HCT116 (cell line): ENCODE data around the gene MRAP2. TPM values are rescaled to one million over a fixed set of nuclear protein-coding genes. Genes with fewer than 3 reads are reported as not detected.
"Not testable (repeated sequence)": the region's sequence is repeated elsewhere in the genome, so short reads cannot be mapped to it uniquely, and the experiment has no call there.

Experiments
- ATAC-seq: fragments of 200-7000 bp; cut with Tn5 transposase; 2 replicates; pipeline ENCODE4 v1.9.1; 2020; ENCODE audit warnings: mild to moderate bottlenecking, moderate library complexity
- BruUV-seq: library from RNA; stranded (reverse); fragments of 400-500 nt; replicated peaks from 2 replicates; lab custom pipeline; 2021; lab: Mats Ljungman, UMichigan
- CTCF ChIA-PET: fragments of 300-600 bp; sonication (Branson Sonifier 250); formaldehyde crosslinking; loops from one replicate; lab custom pipeline; 2021; ENCODE audit warnings: antibody characterized with exemption; lab: Charles Lee
- POLR2A ChIA-PET: fragments of 300-600, 350-600 bp; sonication (Branson Sonifier 250); formaldehyde crosslinking; loops from one replicate; lab custom pipeline; 2021; ENCODE audit warnings: antibody characterized with exemption; lab: Charles Lee
- RAD21 ChIA-PET, 2 experiments: fragments of 300-600 bp; sonication (Branson Sonifier 250); formaldehyde crosslinking; loops; one replicate each; lab custom pipeline; 2023; ENCODE audit warnings: low total read pairs in 2 of 2; ENCODE audit not compliant: uncharacterized antibody in 2 of 2, unreplicated experiment in 2 of 2, low non-redundant PET in 1 of 2; lab: Charles Lee
- DNase-seq: peaks from one replicate; pipeline ENCODE4 v3.0.0-alpha.2; 2010; ENCODE audit warnings: low read depth, low spot score
- H2AFZ ChIP-seq: fragments of 200-600 bp; shearing (Covaris generic), sonication (generic); 2 replicates; pipeline ENCODE4 v1.6.1; 2017; ENCODE audit warnings: low read depth, mixed run types, mixed read lengths, antibody characterized with exemption, low read length; ENCODE audit not compliant: poor library complexity, severe bottlenecking
- H3K27ac ChIP-seq: 2 replicates; pipeline ENCODE4 v1.5.1; 2012; ENCODE audit warnings: low read depth, low read length
- H3K27me3 ChIP-seq: fragments of 200-600 bp; sonication (generic); 2 replicates; pipeline ENCODE4 v1.6.1; 2016; ENCODE audit warnings: mixed run types, low read length, mixed read lengths; ENCODE audit not compliant: insufficient read depth
- H3K36me3 ChIP-seq, 2 experiments: fragments of 200-500 bp in 1 of 2; fragments of 200-600 bp in 1 of 2; sonication (Bioruptor generic) in 1 of 2; sonication (generic) in 1 of 2; 2 replicates each; pipeline versions ENCODE4 v1.5.1 to v1.6.1; 2014 to 2016; ENCODE audit warnings: low read length in 2 of 2, inconsistent platforms in 1 of 2, mixed read lengths in 1 of 2, mixed run types in 1 of 2; ENCODE audit not compliant: insufficient read depth in 2 of 2, control insufficient read depth in 1 of 2
- H3K4me1 ChIP-seq, 2 experiments: fragments of 200-600 bp in 1 of 2; sonication (generic) in 1 of 2; 2 replicates each; pipeline versions ENCODE4 v1.5.1 to v1.6.1; 2012 to 2017; ENCODE audit warnings: low read length in 2 of 2, inconsistent platforms in 1 of 2, mild to moderate bottlenecking in 1 of 2, mixed read lengths in 1 of 2, mixed run types in 1 of 2, moderate library complexity in 1 of 2; ENCODE audit not compliant: insufficient read depth in 2 of 2, control insufficient read depth in 1 of 2
- H3K4me2 ChIP-seq: fragments of 200-600 bp; sonication (generic); 2 replicates; pipeline ENCODE4 v1.6.1; 2017; ENCODE audit warnings: mixed run types, low read length, mixed read lengths
- H3K4me3 ChIP-seq, 2 experiments: fragments of 200-600 bp in 1 of 2; sonication (generic) in 1 of 2; replicated peaks in 1 of 2; 2 replicates each; pipeline ENCODE4 v1.5.1; 2011 to 2016; ENCODE audit warnings: low read length in 2 of 2, control low read depth in 1 of 2, low read depth in 1 of 2, mild to moderate bottlenecking in 1 of 2, mixed read lengths in 1 of 2, mixed run types in 1 of 2
- H3K79me2 ChIP-seq: fragments of 200-600 bp; sonication (generic); 2 replicates; pipeline ENCODE4 v1.6.1; 2017; ENCODE audit warnings: mild to moderate bottlenecking, mixed run types, low read length, moderate library complexity, mixed read lengths; ENCODE audit not compliant: insufficient read depth
- H3K9ac ChIP-seq: fragments of 200-600 bp; sonication (generic); 2 replicates; pipeline ENCODE4 v1.6.1; 2016; ENCODE audit warnings: low read length, mixed read lengths
- H3K9me2 ChIP-seq: fragments of 200-600 bp; sonication (generic), shearing (Covaris generic); 2 replicates; pipeline ENCODE4 v1.6.1; 2017; ENCODE audit warnings: mixed run types, mild to moderate bottlenecking, moderate library complexity; ENCODE audit not compliant: insufficient read depth
- H3K9me3 ChIP-seq, 2 experiments: fragments of 200-500 bp in 1 of 2; fragments of 200-600 bp in 1 of 2; sonication (Bioruptor generic) in 1 of 2; sonication (generic) in 1 of 2; 2 replicates each; pipeline ENCODE4 v1.6.1; 2014 to 2017; ENCODE audit warnings: low read length in 2 of 2, mixed read lengths in 2 of 2, inconsistent platforms in 1 of 2, low read depth in 1 of 2, mild to moderate bottlenecking in 1 of 2, mixed run types in 1 of 2, moderate library complexity in 1 of 2; ENCODE audit not compliant: control insufficient read depth in 1 of 2, insufficient read depth in 1 of 2
- H4K20me1 ChIP-seq: fragments of 200-600 bp; sonication (generic), shearing (Covaris generic); 2 replicates; pipeline ENCODE4 v1.6.1; 2017; ENCODE audit warnings: mixed run types, mild to moderate bottlenecking, moderate library complexity; ENCODE audit not compliant: insufficient read depth
- CBX3 ChIP-seq: IDR thresholded peaks from 2 replicates; pipeline ENCODE4 v1.6.1; 2012; ENCODE audit warnings: low read depth
- CEBPB ChIP-seq: IDR thresholded peaks from 2 replicates; pipeline ENCODE4 v1.6.1; 2012; ENCODE audit warnings: low read depth
- EGR1 ChIP-seq: IDR thresholded peaks from 2 replicates; pipeline ENCODE4 v1.6.1; 2012; ENCODE audit warnings: low read depth
- ELF1 ChIP-seq: IDR thresholded peaks from 2 replicates; pipeline ENCODE4 v1.6.1; 2012; ENCODE audit warnings: low read depth, borderline replicate concordance
- EZH2phosphoT487 ChIP-seq: fragments of 200-600 bp; IDR thresholded peaks from 2 replicates; pipeline ENCODE4 v1.6.1; 2018; ENCODE audit warnings: antibody characterized with exemption, borderline replicate concordance
- FOSL1 ChIP-seq: IDR thresholded peaks from 2 replicates; pipeline ENCODE4 v1.6.1; 2012; ENCODE audit warnings: low read depth
- JUND ChIP-seq: IDR thresholded peaks from 2 replicates; pipeline ENCODE4 v1.6.1; 2012
- POLR2A ChIP-seq: IDR thresholded peaks from 2 replicates; pipeline ENCODE4 v1.7.0; 2011; ENCODE audit warnings: borderline replicate concordance; ENCODE audit not compliant: insufficient read depth, insufficient read length; ENCODE audit errors: extremely low read depth
- ZFX ChIP-seq: fragments of 450-650 bp; IDR thresholded peaks from 2 replicates; pipeline ENCODE4 v1.6.1; 2017
- intact Hi-C: fragments of 100-400 bp; cut with micrococcal nuclease; formaldehyde crosslinking; loops from 2 replicates; pipeline ENCODE4 v1.10.0; 2022
- total RNA-seq: library from RNA; stranded (reverse); gene quantifications from one replicate; pipeline ENCODE4 v1.2.1, GENCODE V29; 2021; ENCODE audit not compliant: unreplicated experiment
- TF ChIP-seq, protein P1 (sequence below): IDR thresholded peaks from 2 replicates; pipeline ENCODE4 v1.6.1; 2012
- TF ChIP-seq, protein P2 (sequence below): IDR thresholded peaks from 2 replicates; pipeline ENCODE4 v1.6.1; 2012; ENCODE audit warnings: low read depth

The MRAP2 gene
- total RNA-seq, 1 experiment from 2014 or later = 1.4 TPM

DNA sequence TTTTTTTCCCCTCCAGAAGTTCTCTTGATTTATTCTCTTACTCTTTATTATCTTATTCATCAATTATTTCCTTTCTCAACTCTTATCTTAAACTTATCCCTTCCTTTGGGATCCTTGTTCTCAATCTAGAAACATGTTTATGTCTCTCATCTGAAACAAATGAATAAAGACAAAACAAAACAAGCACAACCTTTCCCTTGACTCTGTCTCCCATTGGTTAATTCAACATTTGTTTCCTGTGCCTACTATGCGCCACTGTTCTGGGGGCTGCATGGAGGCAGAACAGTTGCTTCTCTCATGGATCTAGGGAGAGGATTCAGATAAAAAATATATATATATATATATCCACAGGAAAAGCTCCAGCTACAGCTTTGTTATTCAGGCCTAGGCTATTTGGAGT, 5.2 kb upstream of the MRAP2 start:
- Histone ChIP-seq H4K20me1 (no peaks in the 10 kb centered on the region), H2AFZ (no peak overlapping the region), H3K4me3 (no peak overlapping the region), H3K27ac (no peak overlapping the region), H3K9ac (no peak overlapping the region), H3K4me2 (no peak overlapping the region), H3K79me2 (no peaks in the 10 kb centered on the region), H3K36me3 (no peaks in the 10 kb centered on the region), H3K9me3 (no peaks in the 10 kb centered on the region), H3K4me1 (peaks cover 3 to 4% of the 10 kb centered on the region in 2 experiments; a peak in 2 of 4 replicates), H3K9me2 (no peaks in the 10 kb centered on the region), H3K27me3 (no peaks in the 10 kb centered on the region)
- BruUV-seq = no TSS peak
- ChIA-PET RAD21 (no interaction called here), POLR2A (no interaction called here), CTCF (no interaction called here)
- TF ChIP-seq JUND = no peak
- TF ChIP-seq, protein P1, sequence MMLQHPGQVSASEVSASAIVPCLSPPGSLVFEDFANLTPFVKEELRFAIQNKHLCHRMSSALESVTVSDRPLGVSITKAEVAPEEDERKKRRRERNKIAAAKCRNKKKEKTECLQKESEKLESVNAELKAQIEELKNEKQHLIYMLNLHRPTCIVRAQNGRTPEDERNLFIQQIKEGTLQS = no peak
- TF ChIP-seq CEBPB = no peak
- no peak for TF ChIP-seq ZFX
- no peak for TF ChIP-seq FOSL1
- no peak for TF ChIP-seq CBX3
- TF ChIP-seq EGR1 = no peak
- TF ChIP-seq EZH2phosphoT487 = no peak
- TF ChIP-seq POLR2A = no peak
- no peak for TF ChIP-seq ELF1
- TF ChIP-seq, protein P2, sequence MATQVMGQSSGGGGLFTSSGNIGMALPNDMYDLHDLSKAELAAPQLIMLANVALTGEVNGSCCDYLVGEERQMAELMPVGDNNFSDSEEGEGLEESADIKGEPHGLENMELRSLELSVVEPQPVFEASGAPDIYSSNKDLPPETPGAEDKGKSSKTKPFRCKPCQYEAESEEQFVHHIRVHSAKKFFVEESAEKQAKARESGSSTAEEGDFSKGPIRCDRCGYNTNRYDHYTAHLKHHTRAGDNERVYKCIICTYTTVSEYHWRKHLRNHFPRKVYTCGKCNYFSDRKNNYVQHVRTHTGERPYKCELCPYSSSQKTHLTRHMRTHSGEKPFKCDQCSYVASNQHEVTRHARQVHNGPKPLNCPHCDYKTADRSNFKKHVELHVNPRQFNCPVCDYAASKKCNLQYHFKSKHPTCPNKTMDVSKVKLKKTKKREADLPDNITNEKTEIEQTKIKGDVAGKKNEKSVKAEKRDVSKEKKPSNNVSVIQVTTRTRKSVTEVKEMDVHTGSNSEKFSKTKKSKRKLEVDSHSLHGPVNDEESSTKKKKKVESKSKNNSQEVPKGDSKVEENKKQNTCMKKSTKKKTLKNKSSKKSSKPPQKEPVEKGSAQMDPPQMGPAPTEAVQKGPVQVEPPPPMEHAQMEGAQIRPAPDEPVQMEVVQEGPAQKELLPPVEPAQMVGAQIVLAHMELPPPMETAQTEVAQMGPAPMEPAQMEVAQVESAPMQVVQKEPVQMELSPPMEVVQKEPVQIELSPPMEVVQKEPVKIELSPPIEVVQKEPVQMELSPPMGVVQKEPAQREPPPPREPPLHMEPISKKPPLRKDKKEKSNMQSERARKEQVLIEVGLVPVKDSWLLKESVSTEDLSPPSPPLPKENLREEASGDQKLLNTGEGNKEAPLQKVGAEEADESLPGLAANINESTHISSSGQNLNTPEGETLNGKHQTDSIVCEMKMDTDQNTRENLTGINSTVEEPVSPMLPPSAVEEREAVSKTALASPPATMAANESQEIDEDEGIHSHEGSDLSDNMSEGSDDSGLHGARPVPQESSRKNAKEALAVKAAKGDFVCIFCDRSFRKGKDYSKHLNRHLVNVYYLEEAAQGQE = no peak
- intact Hi-C loops = no loop called here
- ATAC-seq (no peak), DNase-seq (no peak)

DNA sequence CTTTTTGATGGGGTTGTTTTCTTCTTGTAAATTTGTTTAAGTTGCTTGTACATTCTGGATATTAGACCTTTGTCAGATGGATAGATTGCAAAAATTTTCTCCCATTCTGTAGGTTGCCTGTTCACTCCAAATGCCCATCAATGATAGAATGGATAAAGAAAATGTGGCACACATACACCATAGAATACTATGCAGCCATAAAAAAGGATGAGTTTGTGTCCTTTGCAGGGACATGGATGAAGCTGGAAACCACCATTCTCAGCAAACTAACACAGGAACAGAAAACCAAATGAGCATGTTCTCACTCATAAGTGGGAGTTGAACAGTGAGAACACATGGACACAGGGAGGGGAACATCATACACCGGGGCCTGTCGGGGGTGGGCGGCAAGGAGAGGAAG, 1.6 kb upstream of the MRAP2 start:
- RAD21 ChIA-PET, CTCF ChIA-PET, H3K79me2 ChIP-seq, H3K27me3 ChIP-seq, H3K9me2 ChIP-seq, POLR2A ChIA-PET, ATAC-seq, H3K4me3 ChIP-seq, H3K9me3 ChIP-seq, intact Hi-C loops, H2AFZ ChIP-seq, BruUV-seq, DNase-seq, H4K20me1 ChIP-seq, H3K36me3 ChIP-seq, H3K27ac ChIP-seq, H3K4me2 ChIP-seq, H3K9ac ChIP-seq: not testable (repeated sequence)
- peaks cover 3 to 11% of the 10 kb centered on the region in 2 experiments; a peak in 2 of 4 replicates for H3K4me1 ChIP-seq
